AG04449 (cell line): ENCODE measurements around the gene ADD3.

Source experiments
- CTCF ChIA-PET: fragments of 350-600 bp; formaldehyde crosslinking; extraction: SDS; loops from one replicate; lab custom pipeline; 2021; ENCODE audit warnings: antibody characterized with exemption; lab: Yijun Ruan, JAX
- POLR2A ChIA-PET: fragments of 400-600, 350-600 bp; formaldehyde crosslinking; extraction: SDS; loops from one replicate; lab custom pipeline; 2020; ENCODE audit warnings: antibody characterized with exemption, inconsistent platforms; lab: Yijun Ruan, JAX
- DNase-seq: peaks from one replicate; pipeline ENCODE4 v3.0.0-alpha.2; 2010; ENCODE audit warnings: low read depth, low spot score
- H3K4me3 ChIP-seq: 2 replicates; pipeline ENCODE4 v1.5.1; 2011; ENCODE audit warnings: low read depth, mild to moderate bottlenecking, control low read depth, low read length
- CTCF ChIP-seq: IDR thresholded peaks from one replicate; pipeline ENCODE4 v1.5.1; 2011; ENCODE audit warnings: mild to moderate bottlenecking, moderate library complexity, low read length, control low read depth, inconsistent platforms; ENCODE audit not compliant: insufficient read depth; ENCODE audit errors: missing control alignments

Gene ADD3

GRCh38 chr10:109975244-109976190 lies 32.3 kb upstream of the ADD3 start:
- CTCF ChIA-PET = interaction anchor here (0.7 to 7.6 kb wide), 6 partner anchors 9 to 91 kb away, joined by 3 to 113 read pairs (median 8); no protein-coding TSS in a partner anchor
- TF ChIP-seq CTCF = no peak
- POLR2A ChIA-PET = no interaction called here

GRCh38 chr10:109976681-109977080 lies 31.1 kb upstream of the ADD3 start:
- ChIA-PET POLR2A (no interaction called here), CTCF (interaction anchor here (0.7 to 7.6 kb wide), 6 partner anchors 11 to 92 kb away, joined by 3 to 113 read pairs (median 8); no protein-coding TSS in a partner anchor)
- DNase-seq = no peak

More at GRCh38 chr10:109975244-109976190, 32.3 kb upstream of the ADD3 start:
- no peak for DNase-seq
- H3K4me3 ChIP-seq = no peak overlapping the region

GRCh38 chr10:109977382-109977806 lies 30.4 kb upstream of the ADD3 start:
- no peak overlapping the region for H3K4me3 ChIP-seq
- CTCF ChIA-PET = interaction anchor here (0.8 to 7.6 kb wide), 11 partner anchors 12 to 94 kb away, joined by 3 to 113 read pairs (median 5); no protein-coding TSS in a partner anchor
- no peak for DNase-seq
- no peak for TF ChIP-seq CTCF
- POLR2A ChIA-PET = interaction anchor here (1.1 kb wide), 2 partner anchors 10 to 11 kb away, joined by 3 to 4 read pairs; no protein-coding TSS in a partner anchor

More at GRCh38 chr10:109976681-109977080, 31.1 kb upstream of the ADD3 start:
- no peak for TF ChIP-seq CTCF
- H3K4me3 ChIP-seq = no peak overlapping the region

GRCh38 chr10:109978481-109978880 lies 29.3 kb upstream of the ADD3 start:
- no peak for DNase-seq
- CTCF ChIA-PET = interaction anchor here (0.7 to 7.6 kb wide), 18 partner anchors 11 to 116 kb away, joined by 3 to 113 read pairs (median 4); no protein-coding TSS in a partner anchor
- H3K4me3 ChIP-seq = no peak overlapping the region
- POLR2A ChIA-PET = interaction anchor here (0.8 to 1.1 kb wide), 3 partner anchors 9 to 11 kb away, joined by 3 to 4 read pairs (median 3); no protein-coding TSS in a partner anchor
- TF ChIP-seq CTCF = peak; percentile 60

- ChIA-PET POLR2A (no interaction called here), CTCF (interaction anchor here (0.7 to 7.6 kb wide), 10 partner anchors 11 to 96 kb away, joined by 3 to 113 read pairs (median 6); no protein-coding TSS in a partner anchor)
- no peak overlapping the region for H3K4me3 ChIP-seq
- TF ChIP-seq CTCF = no peak
- no peak for DNase-seq
These were observed 28.6 kb upstream of the ADD3 start for GRCh38 chr10:109979215-109979614.
